CD4-positive, alpha-beta T cell treated with Interleukin-2 at 100 ng/mL for 4 hours (primary cell): Measurements from ENCODE around the gene ADAMTS8.

Experiments used
- DNase-seq: peaks from one replicate; pipeline ENCODE4 v3.0.0-alpha.2; 2020; ENCODE audit warnings: low spot score

Gene ADAMTS8

DNA sequence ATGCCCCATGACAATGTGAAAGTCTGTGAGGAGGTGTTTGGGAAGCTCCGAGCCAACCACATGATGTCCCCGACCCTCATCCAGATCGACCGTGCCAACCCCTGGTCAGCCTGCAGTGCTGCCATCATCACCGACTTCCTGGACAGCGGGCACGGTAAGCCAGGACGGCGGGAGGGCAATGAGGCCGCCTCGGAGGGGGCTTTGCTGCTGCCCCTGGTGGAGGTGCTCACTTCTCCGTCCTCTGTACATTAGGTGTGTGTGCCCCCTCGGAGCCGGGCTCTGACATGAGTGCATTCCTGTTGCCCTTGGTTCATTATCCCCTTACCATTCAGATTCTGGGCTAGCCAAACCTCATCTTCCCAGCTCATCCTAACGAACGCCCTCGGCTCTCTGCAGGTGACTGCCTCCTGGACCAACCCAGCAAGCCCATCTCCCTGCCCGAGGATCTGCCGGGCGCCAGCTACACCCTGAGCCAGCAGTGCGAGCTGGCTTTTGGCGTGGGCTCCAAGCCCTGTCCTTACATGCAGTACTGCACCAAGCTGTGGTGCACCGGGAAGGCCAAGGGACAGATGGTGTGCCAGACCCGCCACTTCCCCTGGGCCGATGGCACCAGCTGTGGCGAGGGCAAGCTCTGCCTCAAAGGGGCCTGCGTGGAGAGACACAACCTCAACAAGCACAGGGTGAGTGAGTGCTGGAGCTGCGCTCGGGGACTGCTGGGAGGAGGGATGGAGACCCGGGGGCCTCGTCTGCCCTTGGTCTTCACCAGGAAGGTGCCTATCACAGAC, 33.9 kb upstream of the ADAMTS8 start:
- no peak for DNase-seq

DNA sequence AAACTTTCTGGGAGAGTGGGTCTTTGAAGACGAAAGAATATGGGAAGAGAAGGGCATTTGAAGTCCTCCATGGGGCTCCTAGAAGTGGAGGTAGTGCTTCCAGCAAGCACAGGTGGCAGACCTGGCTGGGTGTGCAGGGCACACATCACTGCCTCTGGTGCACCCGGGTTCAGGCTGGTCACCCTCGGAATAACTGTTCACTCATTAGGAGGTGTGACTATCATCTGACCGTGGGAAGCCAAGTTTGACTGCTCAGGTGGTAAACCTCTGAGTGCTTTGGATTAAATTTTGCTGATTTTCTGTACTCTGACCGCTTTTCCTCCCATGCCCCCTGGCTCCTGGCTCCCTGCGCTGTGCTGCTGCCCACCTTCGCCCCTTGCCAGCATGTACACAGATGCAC, 31.1 kb upstream of the ADAMTS8 start:
- DNase-seq = no peak

DNA sequence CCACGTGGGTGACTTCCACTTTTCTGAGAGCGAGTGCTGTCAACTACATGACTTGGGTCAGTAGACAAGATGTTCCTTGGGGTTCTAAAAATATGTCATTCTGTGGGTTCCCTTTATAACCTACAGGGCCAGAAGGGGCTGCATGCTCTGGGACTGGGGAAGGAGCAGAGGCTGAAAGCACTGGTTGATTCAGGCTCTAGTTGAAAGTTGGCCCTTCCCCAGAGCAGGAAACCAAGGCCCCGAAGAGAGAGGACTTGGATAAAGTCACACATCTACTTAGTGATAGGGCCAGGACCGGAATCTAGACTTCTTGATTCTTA, 30.0 kb upstream of the ADAMTS8 start:
- no peak for DNase-seq

DNA sequence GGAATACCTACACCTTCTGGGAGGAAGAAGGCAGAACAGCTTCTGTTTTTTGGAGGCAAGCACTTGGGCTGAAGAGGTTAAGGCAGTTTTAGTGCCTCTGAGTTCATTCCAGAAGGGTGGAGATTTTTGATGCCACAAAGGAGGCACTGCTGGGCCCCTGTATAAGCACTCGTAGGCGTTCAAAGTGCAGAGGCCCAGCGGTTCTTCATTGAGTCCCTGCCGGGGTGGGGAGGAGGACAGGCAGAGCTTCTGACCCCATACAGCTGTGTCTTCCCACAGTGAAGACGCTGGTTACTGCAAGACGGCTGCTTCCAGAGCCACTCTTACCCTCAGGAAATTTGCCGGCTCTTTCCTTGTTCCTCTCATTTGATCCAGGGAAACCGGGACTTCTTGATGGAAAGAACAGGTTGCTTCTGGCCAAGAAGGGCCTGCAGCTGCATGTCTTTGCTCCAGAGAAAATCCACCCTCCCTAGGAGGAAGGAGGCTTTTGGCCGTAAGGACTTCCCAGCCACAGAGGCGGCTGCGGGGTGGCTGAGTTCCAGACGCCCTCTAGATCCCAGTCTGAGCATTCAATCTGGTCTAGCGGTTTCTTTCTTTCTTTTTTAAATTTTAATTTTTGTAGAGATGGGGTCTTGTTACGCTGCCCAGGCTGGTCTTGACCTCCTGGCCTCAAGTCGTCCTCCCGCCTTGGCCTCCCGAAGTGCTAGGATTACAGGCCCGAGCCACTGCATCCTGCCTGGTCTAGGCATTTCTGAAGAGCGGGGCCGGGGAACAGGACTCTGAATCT, 29.4 kb upstream of the ADAMTS8 start:
- no peak for DNase-seq

DNA sequence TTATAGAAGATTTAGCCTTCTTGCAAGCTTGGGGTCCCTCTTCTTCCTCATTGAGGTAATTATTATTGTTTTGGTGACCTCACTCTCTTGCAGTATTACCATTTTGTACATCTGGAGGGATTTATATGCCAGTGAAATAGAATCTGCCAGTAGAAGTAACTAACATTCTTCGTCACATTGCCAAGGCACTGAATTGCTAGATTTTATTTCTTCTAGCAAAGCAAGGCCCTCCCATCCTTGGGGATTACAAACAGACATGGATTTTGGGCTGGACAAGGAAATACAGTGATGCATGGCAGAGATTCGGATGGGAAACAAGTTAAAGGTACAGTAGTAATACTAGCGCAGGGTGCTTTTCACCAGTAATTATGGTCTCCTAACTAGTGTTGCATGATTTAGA, 27.9 kb upstream of the ADAMTS8 start:
- DNase-seq = no peak

DNA sequence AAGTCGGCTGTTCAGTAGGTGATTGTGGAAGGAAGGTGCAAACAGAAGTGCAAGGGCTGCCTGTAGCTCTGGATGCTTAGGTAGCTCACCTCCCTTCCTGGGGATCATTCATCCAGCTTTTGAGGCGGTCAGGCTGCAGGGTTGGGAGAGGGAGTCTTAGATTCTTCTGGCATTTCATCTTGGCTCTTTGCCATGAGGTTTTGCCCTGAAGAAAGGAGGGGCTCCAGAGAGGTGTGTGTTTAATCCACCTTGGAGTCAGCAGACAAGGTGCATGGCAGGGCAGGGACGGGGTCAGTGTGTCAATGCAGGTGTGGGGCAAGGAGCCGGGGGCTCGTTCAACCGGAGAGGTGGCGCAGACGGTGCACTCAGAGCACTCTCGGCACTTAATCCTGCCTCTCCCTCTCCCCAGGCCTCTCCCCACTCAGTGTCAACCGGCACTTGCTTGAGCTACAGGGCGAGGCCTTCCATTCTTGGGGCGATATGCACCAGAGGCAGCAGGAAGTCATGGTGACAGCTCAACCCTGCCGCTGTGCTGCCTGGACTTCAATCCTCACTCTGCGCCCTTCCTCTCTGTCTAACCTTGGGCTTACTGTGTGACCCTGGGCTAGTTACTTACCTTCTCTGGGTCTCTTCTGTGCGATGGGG, 27.2 kb upstream of the ADAMTS8 start:
- DNase-seq = no peak

DNA sequence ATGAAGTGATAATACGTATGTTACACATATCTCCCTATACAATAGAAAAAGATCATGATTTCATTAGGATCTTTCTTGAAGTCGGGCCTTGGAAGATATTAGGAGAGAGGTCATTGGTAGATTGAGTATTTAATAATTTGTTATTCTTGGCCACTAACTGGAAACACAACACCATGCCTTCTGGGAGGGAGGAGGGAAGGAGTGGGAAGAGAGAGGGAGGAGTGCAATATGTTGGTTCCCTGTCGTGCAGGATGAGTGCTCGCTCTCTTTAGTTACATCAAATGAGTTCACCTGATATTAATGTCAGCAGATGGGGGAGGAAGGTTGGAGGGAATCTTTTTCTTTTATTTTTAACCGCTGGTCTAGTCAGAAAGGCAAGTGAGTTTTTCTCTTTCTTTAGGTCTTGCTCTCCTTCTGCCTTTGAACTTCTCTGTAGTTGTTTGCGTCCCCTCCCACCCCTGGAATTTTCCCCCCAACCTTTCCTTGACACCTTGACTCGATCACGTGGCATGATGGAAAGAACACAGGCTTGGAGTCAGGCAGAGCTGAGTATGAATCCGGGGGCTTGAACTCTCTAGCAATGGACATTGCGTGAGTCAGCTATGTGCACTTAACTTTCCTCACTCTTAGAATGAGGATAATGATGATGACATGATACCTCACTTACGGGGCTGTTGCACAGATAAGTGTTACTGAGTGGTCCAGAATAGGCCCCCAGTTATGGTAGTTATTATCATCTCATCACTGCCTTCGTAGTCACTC, 26.3 kb upstream of the ADAMTS8 start:
- no peak for DNase-seq

DNA sequence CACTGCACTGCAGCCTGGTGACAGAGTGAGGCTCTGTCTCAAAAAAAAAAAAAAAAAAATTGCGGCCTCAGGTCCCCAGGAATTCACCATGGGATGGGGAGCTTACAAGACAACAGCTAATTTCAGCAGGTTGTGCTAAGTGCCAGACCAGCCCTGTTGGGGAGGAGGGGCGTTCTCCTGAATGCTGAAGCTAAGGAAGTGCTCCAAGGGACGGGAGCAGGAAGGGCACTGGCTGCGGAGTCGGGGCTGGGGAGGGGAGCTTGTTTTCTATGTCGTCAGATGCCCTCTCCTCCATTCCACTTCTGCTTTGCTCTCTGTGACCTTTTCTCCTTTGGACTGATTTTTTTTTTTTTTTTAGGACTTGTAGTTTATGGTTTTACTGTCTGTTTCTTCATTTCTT, 24.5 kb upstream of the ADAMTS8 start:
- DNase-seq = no peak

DNA sequence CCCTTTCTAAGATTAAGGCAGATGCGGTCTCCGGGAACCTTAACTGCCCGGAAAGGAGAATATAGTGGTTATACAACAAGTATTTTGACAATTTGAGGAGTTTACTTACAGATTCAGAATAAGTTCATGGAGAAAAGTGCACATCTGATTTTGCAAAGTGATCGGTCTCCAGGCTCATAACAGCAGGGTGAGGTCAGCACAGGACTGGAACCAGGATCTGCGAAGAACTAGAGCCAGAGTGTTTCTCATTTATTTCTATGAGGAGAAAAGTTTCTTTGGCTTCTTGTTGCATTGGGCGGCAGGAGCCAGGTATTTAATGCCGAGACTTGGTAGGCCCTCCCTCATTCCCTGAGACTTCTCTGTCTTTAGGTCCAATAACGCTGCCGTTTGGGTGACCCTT, 23.8 kb upstream of the ADAMTS8 start:
- DNase-seq = no peak

DNA sequence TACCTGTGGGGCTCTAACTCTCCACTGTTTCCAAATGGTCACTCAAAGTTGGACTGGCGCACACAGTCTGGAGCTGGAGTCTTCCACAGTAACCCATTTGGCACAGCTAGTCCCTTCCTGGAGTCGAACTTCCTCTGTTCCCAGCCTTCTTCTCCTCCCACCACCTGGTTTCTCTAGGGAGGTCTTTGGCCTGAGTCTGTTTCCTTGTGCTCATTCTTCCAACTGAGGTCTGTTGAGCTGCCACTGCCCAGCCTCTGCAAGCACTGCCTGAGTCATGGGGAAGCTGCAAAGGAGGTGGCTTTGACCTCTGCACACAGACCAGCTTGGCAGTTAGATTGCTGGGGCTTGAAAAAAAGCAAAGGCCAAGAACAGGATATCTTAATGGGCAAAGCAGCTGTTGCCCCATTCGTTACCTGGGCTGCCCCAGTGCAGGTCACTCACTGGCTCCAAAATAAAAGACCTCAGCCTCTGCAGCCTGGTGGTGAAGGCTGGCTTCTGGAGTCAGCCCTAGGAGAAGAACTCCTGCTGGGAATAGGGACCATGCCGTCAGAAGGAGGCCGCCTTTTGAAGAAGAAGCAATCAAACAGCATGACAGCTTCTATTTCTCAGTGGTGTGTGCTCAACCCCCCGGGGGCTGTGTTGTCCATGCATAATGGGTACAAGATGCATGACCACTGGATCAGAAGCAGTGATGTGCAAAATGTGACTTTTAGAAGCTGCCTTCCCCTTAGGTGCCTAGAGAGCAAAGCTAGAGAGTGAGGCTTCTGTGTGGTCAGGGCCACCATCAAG, 23.0 kb upstream of the ADAMTS8 start:
- DNase-seq = no peak

DNA sequence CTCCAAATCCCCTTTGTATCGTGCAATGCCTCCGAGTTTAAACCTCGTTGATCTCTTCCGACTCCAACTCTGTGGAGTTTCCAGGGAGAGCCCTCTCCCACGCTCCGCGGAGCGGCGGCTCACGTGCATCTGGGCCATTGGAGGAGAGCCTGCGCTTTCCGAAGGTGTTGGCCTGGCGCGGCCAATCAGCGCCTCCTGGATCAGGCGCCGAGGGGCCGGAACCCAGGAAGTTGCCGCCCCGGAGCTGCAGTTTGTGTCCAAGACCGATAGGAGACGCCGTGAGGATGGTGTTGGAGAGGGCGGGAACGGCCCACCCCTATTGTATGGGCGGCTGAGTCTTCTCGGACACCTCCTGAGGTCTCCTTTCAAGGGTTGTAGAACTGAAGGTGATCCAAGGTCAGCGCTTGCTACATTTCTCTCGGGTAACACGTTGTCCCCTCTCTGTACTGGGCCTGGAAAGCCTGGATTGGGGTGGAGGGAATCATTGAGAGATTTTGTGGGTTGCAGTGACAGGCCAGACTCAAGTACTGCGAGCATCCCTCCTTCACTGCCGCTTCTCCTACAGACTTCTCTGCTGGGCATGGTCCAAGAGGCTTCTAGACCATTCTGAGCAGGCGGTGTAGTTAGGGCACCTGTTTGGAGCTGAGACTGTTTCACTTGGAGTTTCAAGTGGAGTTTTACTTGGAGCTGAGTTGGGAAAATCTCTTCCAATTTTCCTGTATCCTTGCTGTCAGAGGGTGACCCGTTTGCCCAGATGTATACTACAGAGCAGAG, 21.8 kb upstream of the ADAMTS8 start:
- DNase-seq = no peak

DNA sequence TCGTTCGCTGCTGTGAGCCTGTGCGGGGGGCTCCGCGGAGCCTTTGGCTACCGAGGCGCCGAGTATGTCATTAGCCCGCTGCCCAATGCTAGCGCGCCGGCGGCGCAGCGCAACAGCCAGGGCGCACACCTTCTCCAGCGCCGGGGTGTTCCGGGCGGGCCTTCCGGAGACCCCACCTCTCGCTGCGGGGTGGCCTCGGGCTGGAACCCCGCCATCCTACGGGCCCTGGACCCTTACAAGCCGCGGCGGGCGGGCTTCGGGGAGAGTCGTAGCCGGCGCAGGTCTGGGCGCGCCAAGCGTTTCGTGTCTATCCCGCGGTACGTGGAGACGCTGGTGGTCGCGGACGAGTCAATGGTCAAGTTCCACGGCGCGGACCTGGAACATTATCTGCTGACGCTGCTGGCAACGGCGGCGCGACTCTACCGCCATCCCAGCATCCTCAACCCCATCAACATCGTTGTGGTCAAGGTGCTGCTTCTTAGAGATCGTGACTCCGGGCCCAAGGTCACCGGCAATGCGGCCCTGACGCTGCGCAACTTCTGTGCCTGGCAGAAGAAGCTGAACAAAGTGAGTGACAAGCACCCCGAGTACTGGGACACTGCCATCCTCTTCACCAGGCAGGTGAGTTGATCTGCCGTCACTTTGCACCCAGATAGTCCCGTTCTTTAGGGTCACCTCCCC, 21.0 kb upstream of the ADAMTS8 start:
- no peak for DNase-seq

DNA sequence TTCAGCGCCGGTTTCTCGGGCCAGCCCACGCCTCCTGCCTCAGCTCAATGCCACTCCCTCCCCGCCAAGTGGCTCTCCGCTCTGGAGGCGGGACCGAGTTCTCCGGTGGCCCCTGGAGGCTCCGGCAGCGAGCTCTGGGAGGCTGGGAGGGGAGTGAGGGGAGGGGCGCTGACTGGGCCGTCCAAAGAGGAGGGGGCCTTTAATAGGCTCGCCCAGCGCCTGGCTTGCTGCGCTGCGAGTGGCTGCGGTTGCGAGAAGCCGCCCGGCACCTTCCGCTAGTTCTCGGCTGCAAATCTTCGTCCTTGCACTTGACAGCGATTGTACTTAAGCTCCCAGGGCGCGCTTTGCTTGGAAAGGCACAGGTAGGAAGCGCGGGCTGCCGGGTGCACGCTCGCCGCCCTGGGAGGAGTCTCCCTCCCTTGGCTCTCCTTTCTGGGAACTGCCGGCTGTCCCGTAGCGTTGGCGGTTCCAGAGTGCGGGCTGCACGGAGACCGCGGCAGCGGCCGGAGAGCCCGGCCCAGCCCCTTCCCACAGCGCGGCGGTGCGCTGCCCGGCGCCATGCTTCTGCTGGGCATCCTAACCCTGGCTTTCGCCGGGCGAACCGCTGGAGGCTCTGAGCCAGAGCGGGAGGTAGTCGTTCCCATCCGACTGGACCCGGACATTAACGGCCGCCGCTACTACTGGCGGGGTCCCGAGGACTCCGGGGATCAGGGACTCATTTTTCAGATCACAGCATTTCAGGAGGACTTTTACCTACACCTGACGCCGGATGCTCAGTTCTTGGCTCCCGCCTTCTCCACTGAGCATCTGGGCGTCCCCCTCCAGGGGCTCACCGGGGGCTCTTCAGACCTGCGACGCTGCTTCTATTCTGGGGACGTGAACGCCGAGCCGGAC, 20.3 kb upstream of the ADAMTS8 start, which contains the start of gene ADAMTS15:
TSS of gene ADAMTS15 (plus strand) at position 230 of the 894 bp plus-strand sequence. CDS start at position 559, 329 bp downstream.
- DNase-seq = no peak

DNA sequence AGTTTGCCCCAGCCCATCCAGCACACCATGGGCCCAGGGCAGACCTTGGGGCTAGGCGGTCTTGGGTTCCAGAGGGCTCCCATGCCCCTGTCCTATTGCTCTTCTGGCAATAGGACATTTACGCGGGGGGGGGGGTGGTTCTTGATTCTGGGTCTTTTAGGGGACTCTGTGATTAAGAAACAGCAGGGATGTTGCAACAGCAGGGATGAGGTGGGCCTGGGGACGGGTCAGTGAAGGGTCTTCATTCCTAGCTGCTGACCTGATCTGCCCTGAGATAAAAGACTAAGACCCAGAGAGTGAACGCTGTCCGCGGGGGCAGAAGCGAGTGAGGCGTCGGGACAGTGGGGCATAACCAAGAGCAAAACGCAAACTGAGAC, 19.6 kb upstream of the ADAMTS8 start:
- DNase-seq = no peak

DNA sequence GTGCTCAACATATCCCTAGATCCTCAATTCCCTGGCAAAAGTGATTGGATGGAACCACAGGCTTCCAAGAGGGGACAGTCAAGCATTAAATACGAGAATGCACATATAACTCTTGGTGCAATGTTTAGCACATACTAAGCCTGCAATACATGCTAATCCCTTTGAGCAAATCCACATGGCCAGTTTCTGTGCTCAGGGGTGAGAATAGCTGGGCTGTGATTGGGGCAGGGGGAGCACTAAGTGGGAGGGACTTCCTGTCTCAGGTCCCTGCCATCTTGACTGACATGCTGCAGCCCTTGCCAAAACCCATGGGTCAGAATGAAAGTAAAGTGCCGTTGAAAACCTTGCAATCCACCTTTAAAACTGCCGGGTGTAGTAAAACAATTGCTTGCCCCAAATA, 17.4 kb upstream of the ADAMTS8 start:
- DNase-seq = no peak

DNA sequence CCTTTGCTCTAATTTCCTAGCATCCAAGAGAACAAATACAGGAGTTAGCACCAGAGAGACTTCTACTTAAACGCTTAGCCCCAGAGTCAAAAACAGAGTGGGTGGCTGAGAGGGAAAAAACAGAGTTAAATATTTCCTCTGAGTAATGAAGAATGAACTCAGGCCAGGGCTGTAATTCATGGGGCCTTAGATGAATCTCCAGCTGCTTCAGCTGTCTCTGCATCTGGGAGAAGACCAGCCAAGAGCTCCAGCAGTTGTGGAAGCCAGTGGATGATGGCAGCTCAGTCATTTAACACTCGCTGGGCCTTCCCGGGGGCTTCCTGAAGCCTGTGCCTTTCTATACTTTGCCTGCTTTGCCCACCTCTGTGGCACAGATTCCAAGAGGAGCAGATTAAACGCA, 14.3 kb upstream of the ADAMTS8 start:
- no peak for DNase-seq

DNA sequence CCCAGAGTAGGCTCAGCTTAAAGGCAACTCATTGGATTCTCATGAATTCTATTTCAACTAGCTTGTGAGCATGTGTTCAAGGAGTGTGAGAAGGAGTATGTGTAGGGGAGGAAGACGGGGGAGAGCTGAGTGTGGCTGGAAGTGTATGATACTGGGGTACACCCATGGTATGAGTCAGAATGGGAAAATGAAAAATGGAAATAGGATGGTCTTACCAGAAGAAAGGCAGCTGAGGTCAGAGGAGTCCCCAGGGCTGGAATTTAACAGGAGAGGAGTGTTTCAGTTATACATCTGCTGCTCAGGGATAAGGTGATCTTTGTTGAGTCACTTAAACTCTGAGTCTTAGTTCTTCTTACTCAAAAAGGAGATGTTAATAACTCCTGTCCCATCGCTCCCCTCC, 13.3 kb upstream of the ADAMTS8 start:
- no peak for DNase-seq

DNA sequence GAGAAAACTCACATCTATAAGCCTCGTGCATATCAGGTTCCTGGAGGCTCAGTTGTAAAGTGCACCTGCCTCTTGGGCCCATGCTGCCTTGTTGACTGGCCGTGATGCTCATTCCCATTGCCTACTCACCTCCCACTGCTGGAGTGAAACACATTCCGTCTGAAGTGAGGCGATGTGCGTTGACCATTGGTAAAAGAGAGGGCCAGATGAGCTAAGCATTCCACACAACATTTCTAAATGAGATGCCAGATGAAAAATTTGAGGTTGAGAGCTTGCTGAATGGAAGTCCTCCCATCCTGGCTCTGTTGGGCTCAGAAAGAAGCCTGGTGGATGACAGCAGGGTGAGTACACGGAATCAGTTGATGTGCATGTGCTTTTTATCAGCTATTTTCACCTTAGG, 11.5 kb upstream of the ADAMTS8 start:
- DNase-seq = no peak

DNA sequence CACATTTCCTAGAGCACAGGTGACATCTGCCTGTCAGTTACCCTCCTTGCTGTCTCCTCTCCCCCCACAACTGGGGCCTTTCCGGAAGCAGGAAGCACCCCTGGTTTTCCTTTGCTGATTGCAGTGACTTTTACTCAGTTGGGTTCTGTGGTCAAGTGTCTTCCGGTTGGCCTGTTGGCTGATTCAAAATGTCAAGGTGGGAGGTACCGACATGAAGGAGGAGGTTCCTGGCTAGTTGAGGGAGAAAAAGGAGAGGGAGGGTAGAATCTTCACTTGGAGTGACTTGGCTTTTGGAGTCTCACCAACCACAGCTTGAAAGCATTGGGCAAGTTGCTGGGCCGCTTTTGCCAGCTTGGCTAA, 10.7 kb upstream of the ADAMTS8 start:
- DNase-seq = no peak
